Smooth muscle cell of trachea (primary cell): ENCODE results near the gene GATA1. TPM values are rescaled to one million over a fixed set of nuclear protein-coding genes. Genes with fewer than 3 reads are reported as not detected.

Source experiments
- total RNA-seq: library from RNA; depleted of rRNA; stranded (reverse); fragments of >200 nt; gene quantifications from 2 replicates; pipeline ENCODE4 v1.2.1, GENCODE V29; 2014

The GATA1 gene
- total RNA-seq: not detected in 2 replicates

DNA sequence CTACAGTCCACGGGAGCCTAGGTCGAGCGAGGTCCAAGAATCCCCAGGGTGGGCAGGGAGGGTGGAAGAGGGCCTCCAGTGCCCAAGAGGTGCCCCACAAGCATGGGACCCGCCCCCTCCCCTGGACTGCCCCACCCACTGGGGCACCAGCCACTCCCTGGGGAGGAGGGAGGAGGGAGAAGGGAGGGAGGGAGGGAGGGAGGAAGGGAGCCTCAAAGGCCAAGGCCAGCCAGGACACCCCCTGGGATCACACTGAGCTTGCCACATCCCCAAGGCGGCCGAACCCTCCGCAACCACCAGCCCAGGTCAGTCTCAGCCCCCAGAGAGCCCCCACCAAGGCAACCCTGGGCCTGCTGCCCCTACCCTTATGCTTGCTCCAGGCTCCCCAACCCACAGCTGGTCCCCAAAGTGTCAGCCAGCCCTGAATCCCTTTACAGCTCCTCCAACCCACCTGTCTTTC is at the start of gene GATA1:
Gene GATA1, plus strand, starts transcription at position 250 of the 460 bp plus-strand sequence. CDS start 4,520 bp downstream, outside the sequence.

DNA sequence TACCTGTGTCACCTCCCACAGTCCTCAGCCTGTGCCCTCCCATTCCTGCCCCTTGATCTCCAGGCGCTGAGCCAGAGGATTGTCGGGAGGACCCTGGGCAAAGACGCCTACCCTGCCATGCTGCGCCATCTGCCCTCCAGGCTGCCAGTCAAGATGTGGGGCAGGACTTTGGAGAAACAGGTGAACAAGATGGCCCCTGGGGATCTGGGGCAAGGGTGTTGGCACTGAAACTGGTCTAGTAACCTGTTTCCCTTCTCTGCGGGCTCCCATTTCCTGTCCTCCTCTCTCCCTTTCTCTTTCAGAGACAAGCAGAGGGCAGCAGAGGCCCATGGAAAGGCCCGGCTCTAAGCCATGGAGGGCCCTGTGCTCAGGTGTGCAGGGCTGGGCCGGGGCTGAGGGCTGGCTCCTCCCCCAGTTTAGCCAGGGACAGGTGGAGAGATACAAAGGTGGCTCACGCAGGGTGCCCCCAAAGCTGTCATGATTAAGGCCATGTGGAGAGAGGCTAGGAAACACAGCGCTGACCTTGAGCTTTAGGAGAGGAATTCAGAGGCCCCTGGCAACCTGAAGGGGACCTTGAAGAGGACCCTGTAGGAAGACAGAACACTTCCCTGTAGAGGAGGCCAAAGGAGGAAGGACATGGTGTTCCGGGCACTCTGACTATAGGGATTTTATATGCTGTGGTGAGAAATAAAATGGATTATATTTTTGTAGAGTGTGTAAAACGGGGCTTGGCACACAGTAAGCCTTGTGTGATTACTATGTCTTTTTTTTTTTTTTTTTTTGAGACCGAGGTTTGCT is 24.5 kb upstream of the GATA1 start, which contains the start of gene GLOD5:
Gene GLOD5, plus strand, starts transcription at position 74 of the 798 bp plus-strand sequence. Its CDS starts 44 bp downstream, at position 118.

DNA sequence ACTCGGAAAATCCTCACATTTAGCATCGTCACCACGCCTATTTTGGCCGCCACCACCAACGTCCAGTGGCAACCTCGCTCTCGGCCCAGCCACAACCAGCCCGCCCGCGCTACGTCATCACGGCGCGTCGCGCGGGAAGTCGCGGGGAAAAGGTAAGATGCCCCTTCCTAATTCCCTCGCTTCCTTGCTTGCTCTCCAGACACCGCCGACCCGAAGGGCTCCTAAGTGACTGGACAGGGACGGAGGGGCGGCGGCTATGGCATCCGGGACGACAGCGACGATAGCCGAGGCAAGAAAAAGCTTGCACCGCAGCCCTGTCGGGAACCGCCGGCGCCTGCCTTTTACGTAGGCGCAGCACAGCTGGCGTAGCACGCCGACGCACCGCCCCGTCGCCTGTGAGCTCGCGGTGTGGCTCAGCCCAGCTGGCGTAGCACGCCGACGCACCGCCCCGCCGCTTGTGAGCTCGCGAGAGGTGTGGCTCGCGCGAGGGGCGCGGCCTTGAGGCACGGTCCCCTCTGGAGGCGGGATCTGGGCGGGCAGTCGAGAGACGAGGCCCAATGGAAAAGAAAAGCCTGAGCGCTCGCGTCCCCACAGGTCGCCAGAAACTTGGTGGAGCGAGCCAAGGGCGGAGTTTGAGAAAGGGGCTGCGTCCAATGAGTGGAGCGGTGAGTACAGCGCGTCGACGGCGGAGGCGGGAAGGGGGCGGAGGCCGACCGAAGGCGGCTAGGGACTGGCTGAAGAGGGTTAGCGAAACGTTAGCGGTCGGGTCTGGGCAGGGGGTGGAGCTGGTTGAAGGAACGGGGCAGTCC is 15.1 kb downstream of the GATA1 start, which contains the start of gene HDAC6:
Gene HDAC6, plus strand, starts transcription at position 788 of the 809 bp plus-strand sequence. CDS start 626 bp downstream, outside the sequence.

DNA sequence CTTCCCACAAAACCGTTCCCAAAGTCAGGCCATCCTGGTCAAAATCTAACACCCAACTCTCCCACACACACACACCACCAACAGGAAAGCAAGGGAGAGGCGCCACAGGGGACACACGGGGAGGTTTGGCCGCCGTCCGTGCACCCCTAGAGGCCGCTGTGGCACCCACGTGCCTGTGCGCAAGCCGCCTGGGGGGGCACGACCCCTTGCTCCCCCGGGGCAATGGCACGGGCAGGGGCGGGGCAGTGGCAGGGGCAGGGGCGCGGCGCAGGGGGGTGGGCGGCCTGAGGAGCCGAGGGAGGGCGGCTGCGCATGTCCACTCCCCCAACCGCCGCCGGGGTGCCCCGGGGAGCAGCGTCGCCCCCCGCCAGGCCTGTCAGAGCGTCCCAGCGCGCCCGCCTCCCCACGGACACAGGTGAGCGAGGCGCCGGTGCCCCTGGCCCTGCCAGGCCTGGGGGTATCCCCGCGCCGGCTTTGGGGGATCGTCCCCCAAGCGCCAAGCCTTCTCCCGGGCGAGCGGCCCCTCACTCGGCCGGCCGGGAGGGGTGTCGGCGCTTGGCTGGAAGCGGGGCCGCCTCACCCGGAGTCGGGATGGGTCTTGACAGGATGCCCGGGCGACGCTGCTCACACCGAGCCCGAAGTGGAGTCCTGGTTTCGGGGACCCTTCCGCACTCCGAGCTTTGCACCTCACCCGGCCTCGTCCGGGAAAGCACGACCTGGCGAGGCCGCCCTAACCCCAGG is 39.9 kb downstream of the GATA1 start, which contains the start of gene ERAS:
Gene ERAS, plus strand, starts transcription at position 379 of the 741 bp plus-strand sequence. CDS start 2,611 bp downstream, outside the sequence.

DNA sequence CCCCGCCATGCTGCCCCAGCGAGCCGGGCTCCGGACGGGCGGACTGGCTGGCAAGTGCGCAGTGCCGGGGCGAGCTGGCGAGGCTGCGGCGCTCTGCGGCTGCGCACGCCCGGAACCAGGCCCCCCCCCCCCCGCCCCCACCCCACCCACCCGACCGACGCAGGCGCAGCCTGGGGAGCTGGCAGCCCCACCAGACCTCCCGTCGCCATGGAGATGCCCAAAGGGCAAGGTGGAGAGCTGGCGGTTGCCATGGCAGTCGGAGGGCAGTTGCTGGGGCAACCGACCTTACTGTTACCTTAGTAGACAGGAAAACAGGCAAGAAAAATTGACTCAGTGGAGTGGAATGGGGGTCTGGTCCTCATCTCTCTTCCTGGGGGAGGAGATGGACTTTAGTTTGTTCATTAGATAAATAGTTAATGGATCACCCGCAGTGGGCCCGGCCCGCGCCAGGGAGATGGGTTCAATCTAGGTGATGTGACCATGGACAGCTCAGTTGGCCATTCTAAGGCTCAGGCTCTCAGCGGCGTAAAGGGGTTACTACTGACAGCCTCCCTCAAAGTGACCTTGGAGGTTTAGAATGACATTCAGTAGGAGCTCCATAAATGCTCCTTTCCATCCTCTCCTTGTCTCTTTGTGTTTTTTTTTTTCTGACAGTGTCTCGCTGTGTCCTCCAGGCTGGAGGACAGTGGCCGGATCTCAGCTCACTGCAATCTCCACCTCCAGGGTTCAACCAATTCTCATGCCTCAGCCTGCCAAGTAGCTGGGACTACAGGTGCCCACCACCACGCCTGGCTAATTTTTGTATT is 49.3 kb downstream of the GATA1 start, which contains the start of gene PCSK1N:
Gene PCSK1N, minus strand, starts transcription at position 87 of the 806 bp plus-strand sequence. Its CDS starts 78 bp downstream, at position 9.

Other genes with a start within 250 kb of the GATA1 start
- gene TBC1D25, start 246.9 kb upstream of the GATA1 start, total RNA-seq: 8.7 and 9.3 TPM in 2 replicates
- gene RBM3, start 212.1 kb upstream of the GATA1 start, total RNA-seq: 59.4 and 286 TPM in 2 replicates
- gene WDR13, start 189.1 kb upstream of the GATA1 start, total RNA-seq: 103 and 147 TPM in 2 replicates
- gene WAS, start 102.8 kb upstream of the GATA1 start, total RNA-seq: 0.17 TPM in 1 of 2 replicates, not detected in the other
- gene SUV39H1, start 89.9 kb upstream of the GATA1 start, total RNA-seq: 2.3 and 8.3 TPM in 2 replicates
- gene GLOD5, start 24.8 kb upstream of the GATA1 start, total RNA-seq: not detected in 2 replicates
- gene HDAC6, start 15.5 kb downstream of the GATA1 start, total RNA-seq: 28.1 and 36.1 TPM in 2 replicates
- not detected in 2 replicates for gene ERAS, start 39.9 kb downstream of the GATA1 start, total RNA-seq
- gene PCSK1N, start 49.0 kb downstream of the GATA1 start, total RNA-seq: 0.33 TPM in 1 of 2 replicates, not detected in the other
- gene TIMM17B, start 111.2 kb downstream of the GATA1 start, total RNA-seq: 28.4 and 28.5 TPM in 2 replicates
- gene PQBP1, start 111.3 kb downstream of the GATA1 start, total RNA-seq: 50.8 and 62.5 TPM in 2 replicates
- 13.2 and 16.4 TPM in 2 replicates for gene SLC35A2, start 125.1 kb downstream of the GATA1 start, total RNA-seq
- gene PIM2, start 132.4 kb downstream of the GATA1 start, total RNA-seq: 3.3 and 4.0 TPM in 2 replicates
- gene OTUD5, start 171.0 kb downstream of the GATA1 start, total RNA-seq: 37.5 and 47.6 TPM in 2 replicates
- gene KCND1, start 185.3 kb downstream of the GATA1 start, total RNA-seq: 1.9 and 4.3 TPM in 2 replicates
- gene GRIPAP1, start 215.7 kb downstream of the GATA1 start, total RNA-seq: 20.5 and 20.8 TPM in 2 replicates